Stomach (tissue), 9 donors: ENCODE data around the gene PLCL2. TPM values are rescaled to one million over a fixed set of nuclear protein-coding genes. Genes with fewer than 3 reads are reported as not detected.

Experiments used
- DNase-seq, 2 donors: peaks; one replicate each; pipeline versions ENCODE4 v3.0.0 to v3.0.0-alpha.2; 2013 to 2019
- H3K27ac ChIP-seq, 5 donors: fragments of 200-600 bp in 4 of 5; sonication (generic) in 4 of 5; one replicate each; pipeline ENCODE4 v1.5.1; 2013 to 2019; ENCODE audit warnings: mild to moderate bottlenecking in 1 of 5, moderate library complexity in 1 of 5
- H3K27me3 ChIP-seq, 3 donors: fragments of 200-600 bp; sonication (generic); one replicate each; pipeline ENCODE4 v1.5.1; 2017 to 2019; ENCODE audit warnings: mixed run types in 1 of 3
- H3K36me3 ChIP-seq, 4 donors: fragments of 200-600 bp; sonication (generic); 1 replicate in 3 of 4; 2 replicates in 1 of 4; pipeline ENCODE4 v1.5.1; 2016 to 2019
- H3K4me1 ChIP-seq, 4 donors: fragments of 200-600 bp; sonication (generic); one replicate each; pipeline ENCODE4 v1.5.1; 2016 to 2019
- H3K4me3 ChIP-seq, 4 donors: fragments of 200-600 bp; sonication (generic) in 3 of 4; one replicate each; pipeline ENCODE4 v1.5.1; 2016 to 2019; ENCODE audit warnings: mild to moderate bottlenecking in 1 of 4
- H3K9me3 ChIP-seq, 4 donors: fragments of 200-600 bp; sonication (generic); one replicate each; pipeline ENCODE4 v1.5.1; 2016 to 2019
- CTCF ChIP-seq, 7 experiments: fragments of 450-650 bp in 4 of 7; fragments of 200-600 bp in 3 of 7; sonication (generic) in 3 of 7; IDR thresholded peaks; one replicate each; pipeline ENCODE4 v1.5.1; 2016 to 2019; ENCODE audit warnings: antibody characterized with exemption in 7 of 7, control low read depth in 2 of 7, mild to moderate bottlenecking in 1 of 7
- EP300 ChIP-seq: sonication (generic); formaldehyde crosslinking; IDR thresholded peaks from one replicate; pipeline ENCODE4 v1.6.1; 2017; ENCODE audit warnings: antibody characterized with exemption
- POLR2A ChIP-seq, 4 donors: fragments of 450-650 bp; IDR thresholded peaks; one replicate each; pipeline ENCODE4 v1.6.1; 2016; ENCODE audit warnings: antibody characterized with exemption in 4 of 4, control low read depth in 2 of 4, mild to moderate bottlenecking in 1 of 4, moderate library complexity in 1 of 4
- POLR2AphosphoS5 ChIP-seq, 3 donors: sonication (generic); formaldehyde crosslinking; IDR thresholded peaks; one replicate each; pipeline ENCODE4 v1.6.1; 2016; ENCODE audit warnings: antibody characterized with exemption in 3 of 3
- WGBS, 5 donors: extraction: QIAGEN DNeasy Blood & Tissue Kit in 3 of 5; methylation state at CpG; one replicate each; pipeline versions ENCODE4 v1.1.5 to v1.1.7; 2013 to 2018; 5-methylcytosine and 5-hydroxymethylcytosine counted together
- intact Hi-C: fragments of 100-400 bp; cut with DNase I; formaldehyde crosslinking; loops from one replicate; pipeline ENCODE4 v1.15.1; 2023; ENCODE audit warnings: low total_unique reads
- polyA plus RNA-seq, 3 donors: library from polyadenylated mRNA; stranded (reverse); fragments of 200-250 nt; gene quantifications; one replicate each; pipeline ENCODE4 v1.2.3, GENCODE V29; 2013
- total RNA-seq, 5 donors: library from RNA; depleted of rRNA; stranded (reverse); fragments of >200 nt; gene quantifications; one replicate each; pipeline versions ENCODE4 v1.1.0 to v1.2.3, GENCODE V29; 2014 to 2016
- donor health status: healthy with polysubstance abuse.
- donor health status: Bipolar disorder and iron deficiency.
- donor health status: healthy.

Gene PLCL2
- total and polyA plus RNA-seq, 8 donors: 1.0 to 34.9 (median 5.7) TPM

- intact Hi-C loops: no loop called here
- H3K4me1 ChIP-seq: no peaks in the 10 kb centered on the region
- no peaks in the 10 kb centered on the region for H3K27me3 ChIP-seq
- H3K9me3 ChIP-seq: no peaks in the 10 kb centered on the region
- WGBS, 5 donors: 95 to 99% (median 97%) methylated on average over 2 of the region's 2 CpGs
- no peaks in the 10 kb centered on the region for H3K36me3 ChIP-seq
- no peak for DNase-seq
- no peak for TF ChIP-seq POLR2A (IDR thresholded peaks at IDR 0.05)
- TF ChIP-seq POLR2AphosphoS5 (IDR thresholded peaks at IDR 0.05): no peak
- no peak for TF ChIP-seq CTCF (IDR thresholded peaks at IDR 0.05)
- TF ChIP-seq EP300: no peak
- H3K4me3 ChIP-seq: no peak overlapping the region
- no peak overlapping the region for H3K27ac ChIP-seq
Measured at GRCh38 chr3:16960125-16960524, 75.4 kb downstream of the PLCL2 start.

GRCh38 chr3:16961621-16962205 is 77.0 kb downstream of the PLCL2 start:
- H3K4me1 ChIP-seq: no peaks in the 10 kb centered on the region
- WGBS, 5 donors: 80 to 87% (median 86%) methylated on average over 4 of the region's 4 CpGs
- H3K4me3 ChIP-seq: no peak overlapping the region
- TF ChIP-seq POLR2A (IDR thresholded peaks at IDR 0.05): no peak
- no peak for TF ChIP-seq EP300
- no peak for TF ChIP-seq POLR2AphosphoS5 (IDR thresholded peaks at IDR 0.05)
- no peak for TF ChIP-seq CTCF (IDR thresholded peaks at IDR 0.05)
- no peaks in the 10 kb centered on the region for H3K27me3 ChIP-seq
- no peak overlapping the region for H3K27ac ChIP-seq
- peaks cover 0 to 2% (median 0%) of the 10 kb centered on the region in 4 donors for H3K9me3 ChIP-seq
- H3K36me3 ChIP-seq: no peaks in the 10 kb centered on the region
- no peak for DNase-seq
- intact Hi-C loops: no loop called here

- H3K9me3 ChIP-seq: no peaks in the 10 kb centered on the region
- 64 to 86% (median 74%) methylated on average over 3 of the region's 3 CpGs for WGBS, 5 donors
- DNase-seq: no peak
- no peak for TF ChIP-seq CTCF (IDR thresholded peaks at IDR 0.05)
- H3K27me3 ChIP-seq: no peaks in the 10 kb centered on the region
- intact Hi-C loops: no loop called here
- H3K36me3 ChIP-seq: no peaks in the 10 kb centered on the region
- no peak overlapping the region for H3K27ac ChIP-seq
- H3K4me1 ChIP-seq: no peaks in the 10 kb centered on the region
- no peak overlapping the region for H3K4me3 ChIP-seq
Measured at GRCh38 chr3:16975083-16975482, 90.3 kb downstream of the PLCL2 start.

GRCh38 chr3:16978234-16978920 is 93.6 kb downstream of the PLCL2 start:
- no peak for DNase-seq
- no peaks in the 10 kb centered on the region for H3K36me3 ChIP-seq
- H3K9me3 ChIP-seq: no peaks in the 10 kb centered on the region
- H3K27me3 ChIP-seq: no peaks in the 10 kb centered on the region
- no peak overlapping the region for H3K4me3 ChIP-seq
- intact Hi-C loops: no loop called here
- no peak overlapping the region for H3K27ac ChIP-seq
- peaks cover 0 to 6% (median 0%) of the 10 kb centered on the region in 4 donors for H3K4me1 ChIP-seq
- TF ChIP-seq CTCF (IDR thresholded peaks at IDR 0.05) (no peak), EP300 (no peak), POLR2A (IDR thresholded peaks at IDR 0.05) (no peak), POLR2AphosphoS5 (IDR thresholded peaks at IDR 0.05) (no peak)
- WGBS, 5 donors: 64 to 79% (median 74%) methylated on average over 4 of the region's 4 CpGs
